HG03095 (cell line): Measurements from ENCODE around the gene CNEP1R1.
A peak's percentile ranks its signal among the peaks of the same experiment; 100 is the strongest.
"Not testable (repeated sequence)": the region's sequence is repeated elsewhere in the genome, so short reads cannot be mapped to it uniquely, and the experiment has no call there.

ENCODE experiments used
- ATAC-seq: cut with Tn5 transposase; IDR thresholded peaks from one replicate; pipeline ENCODE4 v1.9.1; 2021; ENCODE audit warnings: moderate library complexity; ENCODE audit not compliant: unreplicated experiment

The CNEP1R1 gene, protein sequence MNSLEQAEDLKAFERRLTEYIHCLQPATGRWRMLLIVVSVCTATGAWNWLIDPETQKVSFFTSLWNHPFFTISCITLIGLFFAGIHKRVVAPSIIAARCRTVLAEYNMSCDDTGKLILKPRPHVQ

DNA sequence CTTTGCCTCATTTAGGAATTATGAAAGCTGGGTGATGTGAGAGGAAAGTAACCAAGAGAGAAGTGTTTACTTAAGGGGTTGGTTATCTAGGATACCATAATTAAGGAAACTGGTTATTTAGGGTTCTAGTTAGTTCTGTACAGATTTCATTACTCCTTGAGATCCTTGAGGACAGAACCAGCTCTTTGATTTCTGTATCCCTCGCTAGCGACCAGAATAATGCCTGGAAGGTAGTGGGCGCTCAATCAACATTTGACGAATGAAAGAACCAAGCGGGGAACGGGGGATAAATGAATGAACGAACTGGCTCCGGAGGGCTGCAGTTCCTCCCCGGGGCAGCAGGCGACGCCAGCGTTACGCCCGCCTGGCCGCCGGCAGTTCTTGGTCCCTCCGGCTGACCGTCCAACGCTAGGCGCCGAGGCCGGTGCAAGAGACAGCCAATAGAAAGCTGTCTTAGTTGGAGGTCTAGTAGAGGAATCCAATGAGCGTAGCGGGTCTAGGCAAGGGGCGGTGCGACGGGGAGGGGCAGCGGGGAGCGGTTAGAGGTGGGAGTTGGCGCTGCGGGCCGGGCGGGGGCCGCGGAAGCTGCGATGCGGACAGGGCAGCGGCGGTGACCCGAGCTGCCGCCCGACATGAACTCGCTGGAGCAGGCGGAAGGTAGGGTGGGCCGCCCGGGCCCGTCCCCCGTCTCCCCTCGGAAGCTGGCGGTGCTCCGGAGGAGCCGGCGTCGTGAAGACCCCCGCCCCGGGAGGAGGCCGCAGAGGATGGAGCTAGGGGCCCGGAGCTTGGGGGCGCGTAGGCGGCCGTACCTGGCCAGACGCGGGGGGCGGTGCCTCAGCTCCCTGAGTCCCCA lies at the start of gene CNEP1R1:
TSS of gene CNEP1R1 (plus strand) at position 542 of the 853 bp plus-strand sequence. CDS start at position 633, 91 bp downstream.
- peak; percentile 98 for ATAC-seq

DNA sequence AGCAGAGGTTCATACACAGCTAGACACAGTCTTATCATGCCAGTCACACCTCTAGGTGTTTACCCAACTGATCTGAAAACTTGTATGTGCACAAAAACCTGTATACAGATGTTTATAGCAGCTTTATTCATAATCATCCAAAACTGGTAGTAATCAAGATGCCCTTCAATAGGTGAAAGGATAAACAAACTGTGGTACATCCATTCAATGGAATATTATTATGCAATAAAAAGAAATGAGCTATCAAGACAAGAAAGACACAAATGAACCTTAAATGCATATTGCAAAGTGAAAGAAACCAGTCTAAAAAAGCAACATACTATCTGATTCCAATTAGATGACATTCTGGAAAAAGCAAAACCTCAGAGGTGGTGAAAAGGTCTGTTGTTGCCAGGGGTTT lies 47.6 kb upstream of the CNEP1R1 start:
- ATAC-seq = no peak

DNA sequence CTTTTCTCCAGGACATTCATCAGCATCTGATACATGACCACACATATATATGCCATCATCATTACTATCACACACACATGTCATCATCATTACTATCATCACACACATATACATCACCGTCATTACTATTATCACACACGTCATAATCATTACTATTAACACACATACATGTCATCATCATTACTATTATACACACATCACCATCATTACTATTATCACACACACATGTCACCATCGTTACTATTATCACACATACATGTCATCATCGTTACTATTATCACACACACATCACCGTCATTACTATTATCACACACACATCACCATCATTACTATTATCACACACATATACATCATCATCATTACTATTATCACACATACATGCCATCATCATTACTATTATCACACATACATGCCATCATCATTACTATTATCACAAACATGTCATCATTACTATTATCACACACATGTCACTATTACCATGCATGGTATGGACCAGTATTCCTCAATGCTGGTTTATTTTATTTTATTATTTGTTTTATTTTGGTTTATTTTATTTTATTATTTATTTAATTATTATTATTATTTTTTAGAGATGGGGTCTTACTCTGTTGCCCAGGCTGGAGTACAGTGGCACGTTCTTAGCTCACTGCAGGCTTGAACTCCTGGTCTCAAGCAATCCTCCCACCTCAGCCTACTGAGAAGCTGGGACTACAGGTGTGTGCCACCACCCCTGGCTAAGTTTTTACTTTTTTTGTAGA lies 46.3 kb upstream of the CNEP1R1 start:
- no peak for ATAC-seq

DNA sequence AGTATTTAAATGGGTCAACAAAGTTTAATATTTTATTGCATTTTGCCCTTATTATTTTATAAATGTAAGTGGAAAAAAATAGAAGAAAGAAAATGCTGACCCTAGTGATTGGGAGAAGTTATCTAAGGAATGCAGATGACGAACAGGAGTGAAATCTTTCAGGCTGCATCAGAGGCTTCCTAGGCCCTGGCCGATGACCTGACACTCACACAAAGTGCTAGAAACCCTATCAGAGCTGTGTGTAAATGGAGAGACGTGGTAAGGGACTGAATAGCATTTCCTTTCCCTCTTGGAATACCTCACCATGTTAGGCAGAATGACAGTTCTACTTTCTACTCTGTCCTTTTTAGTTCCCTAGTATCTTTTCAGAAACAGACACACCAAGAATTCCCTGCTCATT lies 44.9 kb upstream of the CNEP1R1 start:
- no peak for ATAC-seq

DNA sequence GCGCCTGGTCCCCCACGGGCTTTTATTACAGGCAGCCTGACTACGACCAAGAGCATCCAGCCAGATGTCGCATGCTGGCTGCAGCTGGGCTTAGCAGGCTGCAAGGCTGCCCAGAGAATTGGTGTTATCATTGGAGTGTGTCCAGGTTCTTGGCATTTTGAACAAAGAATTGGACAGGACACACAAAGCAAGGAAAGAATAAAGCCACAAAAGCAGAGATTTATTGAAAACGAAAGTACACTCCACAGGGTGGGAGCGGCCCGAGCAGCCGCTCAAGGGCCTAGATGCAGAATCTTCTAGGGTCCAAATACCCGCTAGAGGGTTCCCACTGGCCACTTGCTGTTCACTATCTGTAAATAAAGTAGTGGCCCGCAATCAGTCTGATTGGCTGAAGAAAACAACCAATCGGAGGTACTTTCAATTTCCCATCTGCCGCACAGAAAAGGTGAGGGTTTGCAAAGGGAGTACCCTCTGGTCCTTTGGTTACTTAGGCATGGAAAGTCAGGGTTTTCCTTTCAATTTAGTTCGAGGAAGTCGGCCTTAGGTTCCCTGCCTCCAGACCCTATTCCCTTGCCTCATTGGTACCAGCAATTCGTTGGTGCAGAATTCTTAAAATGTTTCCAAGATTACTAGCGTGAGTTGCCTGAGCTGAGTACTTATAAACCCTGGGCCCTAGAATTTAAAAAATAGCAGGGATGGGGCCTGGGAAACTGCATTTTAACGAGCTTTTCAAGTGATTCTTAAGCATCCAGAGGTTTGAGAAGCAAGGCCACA lies 38.5 kb upstream of the CNEP1R1 start:
- ATAC-seq = no peak

DNA sequence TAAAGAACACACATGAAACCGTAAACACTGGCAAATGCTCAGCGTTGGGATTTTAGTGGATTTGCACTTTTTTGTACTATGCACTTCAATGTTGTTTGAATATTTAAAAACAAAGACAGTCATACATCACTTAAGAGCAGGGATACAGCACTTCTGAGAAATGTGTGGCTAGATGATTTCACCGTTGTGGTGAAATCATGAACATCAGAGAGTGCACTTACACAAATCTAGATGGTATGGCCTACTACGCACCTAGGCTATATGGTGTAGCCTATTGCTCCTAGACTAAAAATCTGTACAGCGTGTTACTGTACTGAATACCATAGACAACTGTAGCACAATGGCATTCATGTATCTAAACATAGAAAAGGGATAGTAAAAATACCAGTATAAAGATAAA lies 37.6 kb upstream of the CNEP1R1 start:
- no peak for ATAC-seq

DNA sequence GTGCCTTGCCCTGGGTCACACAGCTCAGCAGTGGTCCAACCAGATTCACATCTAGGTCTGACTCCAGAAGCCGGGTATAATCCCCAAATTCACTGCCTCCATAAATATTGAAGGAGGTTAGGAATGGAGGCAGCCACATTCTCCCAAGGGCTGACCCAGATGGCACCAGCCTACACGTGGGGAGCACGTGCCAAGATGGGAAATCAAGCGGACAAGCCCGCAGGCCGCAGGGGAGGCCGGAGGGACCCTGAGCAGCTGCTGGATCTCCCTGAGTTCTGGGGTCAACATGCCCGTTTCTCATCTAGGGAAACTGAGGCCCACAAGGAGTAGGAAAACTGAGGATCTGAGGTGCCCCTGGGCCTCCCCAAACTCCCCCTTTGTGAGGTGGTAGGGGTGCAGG lies 32.2 kb upstream of the CNEP1R1 start:
- no peak for ATAC-seq

DNA sequence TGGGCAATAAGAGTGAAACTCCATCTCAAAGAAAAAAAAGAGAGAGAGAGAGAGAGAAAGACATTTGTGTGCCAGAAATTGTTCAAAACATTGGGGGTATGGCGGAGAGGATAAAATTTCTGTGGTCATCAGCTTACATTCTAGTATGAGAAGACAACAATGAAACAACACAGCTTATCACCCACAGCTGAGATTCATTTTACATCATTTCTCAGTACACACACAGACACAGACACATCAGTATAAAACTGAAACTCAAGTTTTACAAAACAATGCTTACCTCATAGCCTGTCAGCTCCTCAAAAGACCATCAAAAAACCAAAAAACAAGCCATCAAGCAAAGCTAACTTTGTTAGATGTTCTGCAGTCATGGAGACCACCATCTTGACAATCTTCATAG lies 31.4 kb upstream of the CNEP1R1 start:
- no peak for ATAC-seq

DNA sequence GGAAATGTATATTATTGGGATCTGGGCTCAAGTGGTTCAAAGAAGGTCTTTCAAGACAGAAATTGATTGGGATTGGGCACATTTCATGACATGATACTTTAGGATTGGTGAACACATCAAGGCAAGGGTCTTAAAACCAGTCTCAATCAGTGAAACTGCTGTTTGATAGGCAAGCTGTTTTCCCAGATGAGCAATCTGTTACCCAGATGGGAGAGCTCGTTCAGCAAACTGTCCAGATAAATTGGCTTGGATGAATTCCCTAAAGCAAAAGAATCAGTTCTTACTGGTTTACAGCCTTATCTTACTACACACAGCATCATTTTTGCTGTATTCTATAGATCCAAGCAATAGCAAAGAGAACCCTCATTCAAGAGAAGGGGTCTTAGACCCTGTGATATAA lies 31.0 kb upstream of the CNEP1R1 start:
- no peak for ATAC-seq

DNA sequence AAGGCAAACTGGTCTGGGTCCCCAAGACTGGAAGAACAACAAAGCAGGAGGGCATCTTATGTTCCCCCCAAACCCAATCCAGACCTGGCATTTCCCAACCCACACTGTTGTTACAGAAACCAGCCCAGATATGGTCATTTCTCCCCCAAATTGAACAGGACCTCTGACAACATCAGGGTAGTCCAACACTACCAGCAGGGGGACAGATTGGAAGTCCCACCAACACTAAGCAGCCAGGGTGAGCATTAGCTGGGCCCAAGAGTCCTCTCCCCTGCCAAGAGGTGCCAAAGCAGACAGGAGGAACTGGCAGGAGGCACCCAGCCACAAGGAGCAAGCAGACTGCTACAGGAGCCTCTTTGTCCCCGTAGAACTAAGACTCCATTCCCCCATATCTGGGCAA lies 29.3 kb upstream of the CNEP1R1 start:
- no peak for ATAC-seq

DNA sequence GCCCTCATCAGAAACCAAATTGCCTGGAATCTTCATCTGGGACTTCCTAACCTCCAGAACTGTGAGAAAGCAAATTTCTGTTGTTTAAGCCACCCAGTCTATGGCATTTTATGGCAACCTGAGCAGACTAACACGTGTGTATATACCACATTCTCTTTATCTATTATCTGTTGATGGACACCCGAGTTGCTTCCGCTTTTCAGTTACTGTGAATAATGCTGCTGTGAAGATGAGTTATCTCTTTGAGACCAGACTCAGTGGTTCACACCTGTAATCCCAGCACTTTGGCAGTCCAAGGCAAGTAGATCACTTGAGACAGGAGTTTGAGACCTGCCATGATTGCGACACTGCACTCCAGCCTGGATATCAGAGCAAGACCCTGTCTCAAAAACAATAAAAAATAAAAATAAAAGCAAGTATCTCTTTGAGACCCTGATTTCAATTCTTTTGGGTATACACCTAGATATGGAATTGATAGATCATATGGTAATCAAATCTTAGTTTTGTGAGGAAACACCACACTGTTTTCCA lies 27.2 kb upstream of the CNEP1R1 start:
- ATAC-seq = no peak

DNA sequence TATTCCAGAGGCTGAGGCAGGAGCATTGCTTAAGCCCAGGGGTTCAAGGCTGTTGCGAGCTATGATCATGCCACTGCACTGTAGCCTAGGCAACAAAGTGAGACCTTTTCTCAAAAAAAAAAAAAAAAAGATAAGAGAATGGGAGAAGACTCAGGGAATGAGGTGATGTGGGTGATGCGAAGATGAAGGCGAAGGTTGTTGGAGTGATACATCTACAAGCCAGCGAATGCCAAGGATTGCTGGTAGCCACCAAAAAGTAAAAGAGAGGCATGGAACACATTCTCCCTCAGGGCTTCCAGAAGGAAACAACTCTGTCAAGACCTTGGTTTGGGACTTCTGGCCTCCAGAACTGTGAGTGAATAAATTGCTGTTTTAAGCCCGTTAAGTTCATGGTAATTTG lies 26.0 kb upstream of the CNEP1R1 start:
- ATAC-seq = no peak

DNA sequence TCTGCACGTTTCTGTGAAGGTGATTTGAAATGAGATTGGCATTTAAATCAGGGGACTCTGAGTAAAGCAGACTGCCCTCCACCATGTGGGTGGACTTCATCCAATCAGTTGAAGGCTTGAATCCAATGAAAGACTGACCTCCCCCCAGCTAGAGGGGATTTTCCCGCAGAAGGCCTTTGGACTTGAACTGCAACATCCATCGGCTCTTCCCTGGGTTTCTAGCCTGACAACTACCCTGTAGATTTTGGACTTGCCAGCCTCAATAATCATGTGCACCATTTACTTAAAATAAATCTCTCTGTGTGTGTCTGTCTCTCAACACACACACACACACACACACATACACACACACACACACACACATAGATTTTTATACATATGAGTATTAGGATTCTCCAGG lies 23.9 kb upstream of the CNEP1R1 start:
- no peak for ATAC-seq

DNA sequence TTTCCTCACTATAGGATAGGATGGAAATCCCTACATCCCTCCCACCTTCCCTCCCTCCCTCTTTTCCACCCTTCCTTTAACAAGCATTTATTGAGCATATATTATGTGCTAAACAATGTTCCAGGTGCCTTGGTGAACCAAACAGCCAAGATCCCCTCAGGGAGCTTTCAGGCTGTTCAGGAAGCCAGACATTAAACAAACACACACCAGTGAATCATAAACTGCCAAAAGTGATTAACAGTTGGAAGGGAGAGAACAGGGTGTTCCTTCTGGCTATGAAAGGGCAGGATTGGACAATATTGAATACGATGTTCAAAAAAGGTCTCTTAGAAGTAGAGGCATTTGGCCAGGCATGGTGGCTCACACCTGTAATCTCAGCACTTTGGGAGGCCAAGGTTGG lies 22.8 kb upstream of the CNEP1R1 start:
- no peak for ATAC-seq

DNA sequence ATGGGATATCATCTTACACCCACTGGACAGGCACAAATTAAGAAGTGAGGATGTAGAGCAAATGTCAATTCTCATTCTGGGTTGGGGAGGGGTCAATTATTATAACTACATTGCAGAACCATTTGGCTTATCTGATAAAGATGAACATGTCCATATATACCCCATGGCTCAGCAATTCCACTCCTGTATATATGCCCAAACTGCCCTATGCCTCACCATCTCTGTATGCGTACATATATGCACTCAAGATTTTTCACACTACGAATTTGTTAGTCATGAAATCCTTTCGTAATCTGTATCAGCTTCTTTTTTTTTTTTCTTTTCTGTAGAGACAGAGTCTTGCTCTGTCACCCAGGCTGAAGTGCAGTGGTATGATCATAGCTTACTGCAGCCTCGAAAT lies 20.8 kb upstream of the CNEP1R1 start:
- ATAC-seq = no peak

DNA sequence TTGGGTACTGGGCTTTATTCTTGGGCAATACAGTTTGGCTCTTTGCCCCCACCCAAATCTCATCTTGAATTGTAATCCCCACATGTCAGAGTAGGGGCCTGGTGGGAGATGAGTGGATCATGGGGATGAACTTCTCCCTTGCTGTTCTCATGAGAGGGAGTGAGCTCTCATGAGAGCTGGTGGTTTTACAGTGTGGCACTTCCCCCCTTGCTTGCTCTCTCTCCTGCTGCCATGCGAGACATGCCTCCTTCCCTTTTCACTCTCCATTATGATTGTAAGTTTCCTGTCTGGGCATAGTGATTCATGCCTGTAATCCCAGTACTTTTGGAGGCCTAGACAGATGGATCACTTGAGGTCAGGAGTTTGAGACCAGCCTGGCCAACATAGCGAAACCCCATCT lies 18.1 kb upstream of the CNEP1R1 start:
- ATAC-seq = no peak

DNA sequence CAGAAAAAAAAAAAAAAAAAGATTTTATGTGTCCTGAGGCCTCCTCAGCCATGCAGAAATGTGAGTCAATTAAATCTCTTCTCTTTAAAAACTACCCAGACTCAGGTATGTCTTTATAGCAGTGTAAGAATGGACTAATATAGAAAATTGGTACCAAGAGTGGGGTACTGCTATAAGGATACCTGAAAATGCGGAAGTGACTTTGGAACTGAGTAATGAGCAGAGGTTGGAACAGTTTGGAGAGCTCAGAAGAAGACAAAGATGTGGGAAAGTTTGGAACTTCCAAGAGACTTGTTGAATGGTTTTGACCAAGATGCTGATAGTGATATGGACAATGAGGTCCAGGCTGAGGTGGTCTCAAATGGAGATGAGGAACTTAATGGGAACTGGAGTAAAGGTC lies 17.3 kb upstream of the CNEP1R1 start:
- ATAC-seq = no peak

DNA sequence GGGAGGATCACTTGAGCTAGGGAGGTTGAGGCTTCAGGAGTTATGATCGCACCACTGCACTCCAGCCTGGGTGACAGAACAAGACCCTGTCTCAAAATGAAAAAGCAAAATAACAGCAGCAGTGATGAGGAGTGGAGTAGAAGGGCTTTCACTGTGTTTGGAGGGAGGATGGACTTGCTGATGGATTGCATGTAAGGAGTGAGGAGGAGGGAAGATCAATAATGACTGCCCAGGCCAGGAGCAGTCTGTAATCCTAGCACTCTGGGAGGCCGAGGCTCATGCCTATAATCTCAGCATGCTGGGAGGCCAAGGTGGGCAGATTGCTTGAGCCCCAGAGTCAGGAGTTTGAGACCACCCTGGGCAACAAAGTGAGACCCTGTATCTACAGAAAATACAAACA lies 14.8 kb upstream of the CNEP1R1 start:
- no peak for ATAC-seq

DNA sequence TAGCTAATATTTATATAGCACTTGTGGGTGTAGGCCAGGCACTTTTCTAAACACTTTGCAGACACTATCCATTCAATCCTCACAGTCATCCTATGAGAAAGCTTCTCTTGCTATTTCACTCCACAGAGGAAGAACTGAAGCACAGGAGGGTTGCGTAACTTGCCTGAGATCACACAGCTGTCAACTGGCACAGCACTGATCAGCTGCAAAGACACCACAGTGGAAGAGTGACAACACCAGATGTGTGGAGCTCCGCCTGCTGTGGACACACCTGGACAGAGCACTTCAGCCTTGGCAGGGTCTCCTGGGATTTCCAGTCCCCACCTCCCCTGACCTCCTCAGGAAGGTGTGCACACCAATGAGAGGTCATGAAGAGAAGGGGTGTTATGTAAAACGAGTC lies 13.3 kb upstream of the CNEP1R1 start:
- no peak for ATAC-seq

DNA sequence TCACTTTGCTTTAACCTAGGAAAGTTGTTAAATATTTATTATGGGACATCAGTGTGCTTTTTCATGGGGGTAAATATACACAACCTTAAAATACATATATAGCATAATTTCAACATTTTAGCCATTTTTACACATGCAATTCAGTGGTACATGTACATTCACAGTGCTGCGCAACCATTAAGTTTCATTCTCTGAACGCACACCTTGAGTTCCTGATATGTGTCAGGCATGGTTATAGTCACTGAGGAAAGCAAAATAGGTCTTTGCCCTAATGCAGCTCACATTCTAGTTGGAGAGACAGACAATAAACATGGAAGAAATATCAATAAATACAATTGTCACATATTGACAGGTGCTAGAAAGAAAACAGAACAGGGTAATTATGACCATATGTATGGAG lies 12.8 kb upstream of the CNEP1R1 start:
- ATAC-seq = no peak

DNA sequence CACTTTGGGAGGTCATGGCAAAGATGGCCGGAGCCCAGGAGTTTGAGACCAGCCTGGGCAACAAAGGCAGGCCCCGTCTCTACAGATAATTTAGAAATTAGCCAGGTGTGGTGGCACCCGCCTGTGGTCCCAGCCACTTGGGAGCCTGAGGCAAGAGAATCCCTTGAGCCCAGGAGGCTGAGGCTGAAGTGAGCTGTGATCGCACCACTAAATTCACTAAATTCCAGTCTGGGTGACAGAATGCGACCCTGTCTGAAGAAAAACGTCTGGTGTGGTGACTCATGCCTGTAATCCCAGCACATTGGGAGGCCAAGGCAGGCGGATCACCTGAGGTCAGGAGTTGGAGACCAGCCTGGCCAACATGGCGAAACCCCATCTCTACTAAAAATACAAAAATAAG lies 10.8 kb upstream of the CNEP1R1 start:
- ATAC-seq = not testable (repeated sequence)
